Common myeloid progenitor, CD34-positive (primary cell): ENCODE measurements around the gene LILRB5.
"Not testable (repeated sequence)": the region's sequence is repeated elsewhere in the genome, so short reads cannot be mapped to it uniquely, and the experiment has no call there.

Experiments
- CTCF ChIA-PET: fragments of 350-600 bp; sonication (Branson Sonifier 250); formaldehyde crosslinking; loops from one replicate; lab custom pipeline; 2021; ENCODE audit warnings: antibody characterized with exemption; lab: Charles Lee
- POLR2A ChIA-PET: fragments of 350-600 bp; sonication (Branson Sonifier 250); formaldehyde crosslinking; loops from one replicate; lab custom pipeline; 2021; ENCODE audit warnings: antibody characterized with exemption; lab: Charles Lee
- DNase-seq, 3 donors: peaks; one replicate each; pipeline versions ENCODE4 v3.0.0 to v3.0.0-alpha.2; 2013
- H3K27ac ChIP-seq, 2 experiments: 1 replicate in 1 of 2; 2 replicates in 1 of 2; pipeline ENCODE4 v1.7.0; 2013; ENCODE audit warnings: inconsistent platforms in 2 of 2, low read length in 2 of 2, mild to moderate bottlenecking in 2 of 2, low read depth in 1 of 2, moderate library complexity in 1 of 2; ENCODE audit not compliant: severe bottlenecking in 2 of 2, insufficient read depth in 1 of 2, poor library complexity in 1 of 2
- H3K27me3 ChIP-seq, 5 experiments: replicated peaks in 2 of 5; 1 replicate in 3 of 5; 2 replicates in 2 of 5; pipeline versions ENCODE4 v1.6.1 to v1.7.0; 2013; ENCODE audit warnings: low read length in 4 of 5, mild to moderate bottlenecking in 2 of 5, moderate library complexity in 2 of 5, inconsistent platforms in 1 of 5; ENCODE audit not compliant: insufficient read depth in 5 of 5, control insufficient read depth in 4 of 5
- H3K36me3 ChIP-seq, 4 experiments: 1 replicate in 2 of 4; 2 replicates in 2 of 4; pipeline versions ENCODE4 v1.6.1 to v1.7.0; 2013; ENCODE audit warnings: low read length in 3 of 4, control low read depth in 1 of 4, mild to moderate bottlenecking in 1 of 4; ENCODE audit not compliant: control insufficient read depth in 4 of 4, insufficient read depth in 4 of 4
- H3K4me1 ChIP-seq, 4 experiments: 1 replicate in 3 of 4; 2 replicates in 1 of 4; pipeline versions ENCODE4 v1.6.1 to v1.7.1; 2013; ENCODE audit warnings: low read length in 3 of 4, mild to moderate bottlenecking in 3 of 4, control low read depth in 1 of 4, inconsistent platforms in 1 of 4, moderate library complexity in 1 of 4; ENCODE audit not compliant: control insufficient read depth in 4 of 4, insufficient read depth in 4 of 4; ENCODE audit errors: control extremely low read depth in 1 of 4
- H3K4me3 ChIP-seq, 7 experiments: 1 replicate in 4 of 7; 2 replicates in 3 of 7; pipeline versions ENCODE4 v1.5.1 to v1.7.0; 2013; ENCODE audit warnings: mild to moderate bottlenecking in 7 of 7, low read length in 6 of 7, moderate library complexity in 6 of 7, inconsistent platforms in 2 of 7, low read depth in 2 of 7, control low read depth in 1 of 7; ENCODE audit not compliant: insufficient read depth in 4 of 7, control insufficient read depth in 1 of 7; ENCODE audit errors: extremely low read depth in 1 of 7
- H3K9me3 ChIP-seq, 5 experiments: 1 replicate in 4 of 5; 2 replicates in 1 of 5; pipeline versions ENCODE4 v1.6.1 to v1.7.1; 2013; ENCODE audit warnings: low read length in 4 of 5, mild to moderate bottlenecking in 2 of 5, inconsistent platforms in 1 of 5, low read depth in 1 of 5, moderate library complexity in 1 of 5; ENCODE audit not compliant: control insufficient read depth in 4 of 5, insufficient read depth in 2 of 5; ENCODE audit errors: control extremely low read depth in 1 of 5
- WGBS: methylation state at CpG from one replicate; pipeline ENCODE4 v1.1.5; 2013; ENCODE audit not compliant: insufficient coverage; 5-methylcytosine and 5-hydroxymethylcytosine counted together

Gene LILRB5

DNA sequence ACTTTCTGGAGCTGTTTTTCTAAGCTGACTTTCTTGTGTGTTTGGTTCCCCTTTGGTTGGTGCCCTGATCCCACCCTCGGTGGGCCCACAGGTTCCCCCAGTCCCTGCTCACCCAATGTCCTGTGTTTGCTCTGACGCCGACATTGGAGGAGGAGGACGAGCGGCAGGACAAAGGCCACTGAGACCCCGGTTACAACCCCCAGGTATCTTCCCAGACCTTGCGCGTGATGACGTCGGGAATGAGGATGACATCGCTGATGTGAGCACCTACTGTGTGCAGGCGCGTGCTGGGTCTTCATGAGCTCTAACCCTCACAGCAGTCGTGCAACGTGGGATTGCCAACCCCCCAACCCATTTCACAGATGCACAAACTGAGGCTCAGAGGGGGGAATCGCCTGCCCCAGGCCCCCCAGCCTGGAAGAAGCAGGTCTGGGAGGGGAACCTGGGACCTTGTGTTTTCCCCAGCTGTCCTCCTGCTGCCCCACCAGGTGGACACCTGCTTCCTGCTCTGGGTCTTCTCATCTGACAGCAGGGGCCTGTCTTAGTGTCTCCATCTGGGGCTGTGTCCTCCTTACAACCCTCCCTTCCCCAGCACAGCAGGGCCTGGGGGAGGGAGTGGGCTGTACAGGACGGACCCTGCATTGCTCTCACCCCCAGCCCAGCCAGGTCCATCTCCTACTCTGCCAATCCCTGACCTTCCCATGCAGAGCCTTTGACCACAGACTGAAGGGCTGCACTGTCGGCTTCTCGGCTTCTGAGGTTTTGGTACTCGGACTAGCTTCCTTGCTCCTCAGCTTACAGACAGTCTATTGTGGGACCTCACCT is 9.8 kb downstream of the LILRB5 start:
- Histone ChIP-seq H3K27me3 (no peaks in the 10 kb centered on the region), H3K4me1 (peaks cover 6 to 23% (median 17%) of the 10 kb centered on the region in 4 experiments), H3K27ac (no peak overlapping the region), H3K4me3 (peak overlapping the region in 3 of 7 experiments; percentile 7 to 22 (median 17)), H3K36me3 (no peaks in the 10 kb centered on the region), H3K9me3 (no peaks in the 10 kb centered on the region)
- ChIA-PET CTCF (interaction anchor here (0.9 to 1.2 kb wide), 3 partner anchors 12 to 93 kb away, joined by 3 to 6 read pairs (median 3); no protein-coding TSS in a partner anchor), POLR2A (interaction anchor here (0.7 kb wide), 1 partner anchor 18 kb away, joined by 3 read pairs; no protein-coding TSS in a partner anchor)
- 81% methylated on average over 19 of the region's 20 CpGs for WGBS
- DNase-seq: peak in 2 of 3 donors; percentile 17 to 29

DNA sequence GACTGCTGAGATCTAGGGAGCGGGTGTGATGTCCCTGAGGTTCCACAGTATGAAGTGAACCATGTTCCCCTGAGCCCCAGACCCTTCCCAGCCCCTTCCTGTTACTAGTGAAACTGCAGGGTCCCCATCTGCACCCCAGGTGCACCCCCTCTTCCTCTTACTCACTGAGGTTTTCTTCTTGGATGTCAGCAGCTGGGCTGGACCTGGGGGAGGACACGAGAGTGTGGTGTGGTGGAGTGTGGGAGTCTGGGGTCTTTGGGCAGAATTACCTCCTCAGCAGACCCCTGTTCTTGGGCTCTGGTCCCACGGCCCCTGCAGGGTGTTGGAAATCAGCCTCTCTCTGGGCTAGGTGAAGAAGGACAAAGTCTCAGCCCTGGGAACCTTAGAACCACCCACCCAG is 11.1 kb downstream of the LILRB5 start:
- H3K27ac ChIP-seq: no peak overlapping the region
- ChIA-PET CTCF (no interaction called here), POLR2A (interaction anchor here (0.7 kb wide), 1 partner anchor 20 kb away, joined by 3 read pairs; no protein-coding TSS in a partner anchor)
- H3K9me3 ChIP-seq: no peaks in the 10 kb centered on the region
- no peak overlapping the region for H3K4me3 ChIP-seq
- peaks cover 6 to 23% (median 17%) of the 10 kb centered on the region in 4 experiments for H3K4me1 ChIP-seq
- no peaks in the 10 kb centered on the region for H3K27me3 ChIP-seq
- DNase-seq: peak in 2 of 3 donors; percentile 24 to 41
- 83% methylated on average over 1 of the region's 3 CpGs for WGBS
- H3K36me3 ChIP-seq: no peaks in the 10 kb centered on the region

DNA sequence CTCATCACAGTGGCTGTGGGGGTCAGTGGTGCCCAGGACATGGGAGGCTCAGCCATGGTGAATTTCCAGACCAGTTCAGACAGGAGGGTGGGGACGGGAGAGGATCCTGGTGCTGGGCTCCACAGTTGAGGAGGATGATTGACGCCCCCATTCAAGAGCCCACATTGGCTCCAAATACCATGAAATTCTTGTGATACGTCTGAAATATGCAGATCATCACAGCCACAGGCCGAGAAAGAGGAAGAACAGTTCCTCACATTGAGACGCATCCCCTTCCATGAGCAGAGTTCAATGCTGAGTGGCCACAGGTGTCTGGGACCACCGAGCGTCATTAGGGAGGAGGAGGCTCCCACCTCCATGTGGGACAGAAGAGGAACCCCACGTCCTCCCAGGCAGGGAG is 13.3 kb downstream of the LILRB5 start:
- DNase-seq: peak in 1 of 3 donors; percentile 45
- POLR2A ChIA-PET: interaction anchor here (0.6 kb wide), 1 partner anchor 16 kb away, joined by 3 read pairs; no protein-coding TSS in a partner anchor
- H3K36me3 ChIP-seq, H3K27ac ChIP-seq, H3K9me3 ChIP-seq, H3K4me3 ChIP-seq, CTCF ChIA-PET, H3K27me3 ChIP-seq: not testable (repeated sequence)
- peaks cover 6 to 23% (median 17%) of the 10 kb centered on the region in 4 experiments for H3K4me1 ChIP-seq
- WGBS: no CpG with 5 or more reads among the region's 8 CpGs

DNA sequence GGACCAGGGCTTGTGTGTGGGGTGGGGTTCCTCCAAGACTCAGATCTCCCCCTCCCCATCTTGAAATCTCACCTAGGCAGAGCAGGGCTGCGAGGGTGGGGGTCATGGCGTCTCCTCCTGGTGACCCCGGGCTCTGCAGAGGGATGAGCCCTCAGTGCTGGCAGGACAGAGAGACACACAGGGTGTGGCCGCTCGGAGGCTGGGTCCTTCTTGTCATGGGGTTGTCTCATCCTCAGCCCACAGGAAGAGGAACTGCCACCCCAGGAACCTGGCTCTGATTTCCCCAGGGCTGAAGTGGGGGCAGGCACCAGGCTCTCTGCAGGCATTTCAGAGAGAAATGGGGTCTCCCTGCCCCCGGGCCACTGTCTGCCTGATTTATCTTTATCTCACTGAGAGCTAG is 14.4 kb downstream of the LILRB5 start, which contains the start of gene LILRA6:
Gene LILRA6 (minus strand): TSS at position 145 of the 400 bp plus-strand sequence.
- POLR2A ChIA-PET, H3K27ac ChIP-seq, DNase-seq, H3K36me3 ChIP-seq, H3K9me3 ChIP-seq, H3K27me3 ChIP-seq, H3K4me3 ChIP-seq: not testable (repeated sequence)
- H3K4me1 ChIP-seq: peaks cover under 1 to 16% (median 10%) of the 10 kb centered on the region in 4 experiments
- WGBS: no CpG with 5 or more reads among the region's 6 CpGs
- CTCF ChIA-PET: interaction anchor here (0.6 kb wide), 1 partner anchor 16 kb away, joined by 3 read pairs; no protein-coding TSS in a partner anchor

DNA sequence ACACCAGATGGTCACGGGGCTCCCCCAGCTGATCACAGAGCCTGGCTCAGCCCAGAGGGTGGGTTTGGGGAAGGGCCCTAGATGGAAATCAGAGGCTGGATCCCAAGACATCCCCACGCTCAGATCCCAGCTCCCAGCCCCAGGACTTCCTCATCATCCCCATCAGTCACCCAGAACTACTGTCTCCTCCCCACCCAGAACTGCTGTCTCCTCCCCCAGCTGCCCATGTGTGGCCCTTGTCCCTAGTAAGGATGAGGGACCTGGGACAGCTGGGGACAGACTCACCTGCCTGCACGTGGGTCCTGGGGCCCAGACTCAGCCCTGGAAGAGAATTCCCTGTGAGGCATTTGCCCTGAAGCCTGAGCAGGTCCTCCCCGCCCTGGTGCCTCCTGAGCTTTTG is 14.8 kb downstream of the LILRB5 start:
- DNase-seq, POLR2A ChIA-PET, H3K36me3 ChIP-seq, H3K9me3 ChIP-seq, H3K27me3 ChIP-seq, H3K4me3 ChIP-seq, H3K27ac ChIP-seq: not testable (repeated sequence)
- WGBS: no CpG with 5 or more reads among the region's 4 CpGs
- H3K4me1 ChIP-seq: peaks cover 0 to 11% (median 6%) of the 10 kb centered on the region in 4 experiments
- CTCF ChIA-PET: interaction anchor here (0.6 kb wide), 1 partner anchor 16 kb away, joined by 3 read pairs; no protein-coding TSS in a partner anchor

DNA sequence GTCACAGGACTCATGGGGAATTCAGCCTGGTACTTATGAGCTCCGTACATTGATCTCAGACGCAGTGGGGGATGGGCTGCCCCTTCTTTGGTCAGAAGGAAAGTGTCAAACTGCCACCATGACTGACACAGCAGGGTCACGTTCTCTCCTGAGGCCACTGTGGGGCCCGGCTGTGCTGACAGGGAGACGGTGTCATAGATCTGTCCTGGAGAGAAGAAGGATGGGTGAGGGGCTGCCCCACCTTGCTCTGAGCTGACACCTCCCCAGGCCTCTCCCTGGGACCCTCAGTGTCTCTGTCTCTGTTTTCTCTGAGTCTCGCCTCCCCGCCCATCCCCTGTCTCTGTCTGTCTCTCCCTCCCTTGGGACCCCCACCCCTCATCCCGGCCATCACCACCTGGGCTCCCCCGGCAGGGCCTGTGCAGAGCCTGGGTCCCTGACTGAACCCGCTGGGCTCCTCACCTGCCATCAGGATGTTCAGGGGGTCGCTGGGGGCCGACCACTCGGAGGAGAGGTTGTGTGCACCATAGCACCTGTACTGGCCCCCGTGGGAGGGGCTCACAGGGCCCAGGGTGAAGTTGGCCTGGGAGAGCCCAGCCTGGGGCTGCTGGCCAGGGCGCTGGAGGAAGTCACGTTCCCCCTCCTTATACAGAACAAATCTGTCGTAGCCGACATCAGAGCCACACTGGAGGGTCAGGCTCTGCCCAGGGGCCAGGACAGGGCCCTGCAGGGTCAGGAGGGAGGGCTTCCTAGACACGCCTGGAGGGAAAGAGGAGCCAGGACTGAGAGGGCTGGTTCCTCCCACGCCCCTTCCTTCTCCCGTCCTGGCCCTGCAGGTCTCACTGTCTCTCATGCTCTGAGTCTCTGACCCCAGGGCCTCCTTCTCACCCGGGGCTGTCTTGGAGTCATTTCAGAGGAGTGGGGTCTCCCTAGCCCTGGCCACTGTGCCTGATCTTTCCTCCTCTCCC is 16.4 kb downstream of the LILRB5 start:
- CTCF ChIA-PET, H3K27me3 ChIP-seq, H3K9me3 ChIP-seq, DNase-seq, H3K27ac ChIP-seq, H3K4me1 ChIP-seq, POLR2A ChIA-PET, H3K36me3 ChIP-seq, H3K4me3 ChIP-seq: not testable (repeated sequence)
- 82% methylated on average over 3 of the region's 22 CpGs for whole genome bisulfite sequencing
